ENCODE measurements around the gene RP9.

RP9 gene

DNA sequence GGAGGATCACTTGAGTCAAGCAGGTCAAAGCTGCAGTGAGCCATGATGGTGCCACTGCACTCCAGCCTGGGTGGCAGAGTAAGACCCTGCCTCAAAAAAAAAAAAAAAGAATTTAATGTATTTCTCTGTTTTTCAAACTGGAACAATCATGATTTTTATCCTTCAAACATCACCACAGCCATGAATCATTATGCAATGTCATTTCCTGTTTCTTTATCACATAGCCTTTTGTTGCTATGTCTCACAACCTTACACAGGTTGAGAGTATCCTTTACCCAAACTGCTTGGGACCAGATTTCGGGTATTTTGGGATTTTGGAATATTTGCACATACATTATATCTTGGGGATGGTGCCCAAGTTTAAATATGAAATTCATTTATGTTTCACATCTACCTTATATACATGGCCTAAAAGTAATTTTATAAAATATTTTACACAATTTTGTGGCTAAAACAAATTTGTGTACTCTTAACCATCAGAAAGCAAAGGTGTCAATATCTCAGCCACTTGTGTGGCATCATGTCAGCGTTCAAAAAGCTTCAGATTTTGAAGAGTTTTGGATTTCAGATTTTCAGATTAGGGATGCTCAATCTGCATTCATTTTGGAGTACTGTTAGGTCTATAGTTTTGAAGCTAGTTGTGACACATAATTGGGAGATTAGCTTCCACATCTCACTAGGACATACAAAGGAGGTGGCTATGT lies 54.8 kb downstream of the RP9 start:
- TF ChIP-seq ZNF416 (tag by site-specific recombination; IDR thresholded peaks at IDR 0.05) (no peak), SP3 (tag by site-specific recombination; IDR thresholded peaks at IDR 0.05) (no peak), OVOL3 (tag by site-specific recombination; IDR thresholded peaks at IDR 0.05) (no peak)
- H3K4me1 ChIP-seq (ENCODE audit: control insufficient read depth, insufficient read depth, low read length): peaks cover 9% of the 10 kb centered on the region
- H3K36me3 ChIP-seq (ENCODE audit: control insufficient read depth in 2 of 2, insufficient read depth in 1 of 2, low read length in 2 of 2): peaks cover 0 to 11% of the 10 kb centered on the region in 2 experiments; a peak in 1 of 3 replicates
- no peak overlapping the region for H3K27ac ChIP-seq (ENCODE audit: extremely low read depth, low read depth, low read length)
- ChIA-PET CTCF (interaction anchor here (0.9 to 2.2 kb wide), 3 partner anchors 14 to 208 kb away, joined by 3 to 11 read pairs (median 3); no protein-coding TSS in a partner anchor), POLR2A (interaction anchor here (1.7 kb wide), 1 partner anchor 8 kb away, joined by 10 read pairs; the partner anchor contains the start of gene NT5C3A)
- H3K4me3 ChIP-seq (ENCODE audit: low read depth, low read length): no peak overlapping the region
- no peaks in the 10 kb centered on the region for H3K9me3 ChIP-seq (ENCODE audit: control insufficient read depth, insufficient read depth, low read depth, low read length)

DNA sequence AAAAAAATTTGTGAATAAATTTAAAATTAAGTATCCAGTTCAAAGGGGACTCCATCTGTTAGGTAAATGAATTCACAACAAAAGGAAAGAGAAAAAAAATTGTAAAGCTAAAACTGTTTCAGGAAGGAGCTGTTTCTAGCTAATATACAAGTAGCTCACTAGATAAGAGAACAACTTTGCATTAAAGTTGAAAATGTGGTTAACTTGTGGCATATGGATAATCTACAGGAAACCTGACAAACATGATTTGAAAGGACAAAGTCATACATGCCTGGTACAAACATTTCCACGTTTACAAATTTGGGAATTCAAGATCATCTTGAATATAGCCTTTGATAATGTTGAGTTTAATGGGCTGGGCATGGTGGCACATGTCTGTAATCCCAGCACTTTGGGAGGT lies 55.5 kb downstream of the RP9 start:
- POLR2A ChIA-PET: interaction anchor here (1.7 kb wide), 1 partner anchor 9 kb away, joined by 10 read pairs; the partner anchor contains the start of gene NT5C3A

GRCh38 chr7:33050535-33051318 lies 58.5 kb downstream of the RP9 start:
- POLR2A ChIA-PET: no interaction called here
- CTCF ChIA-PET: interaction anchor here (0.6 to 1.0 kb wide), 2 partner anchors 11 to 87 kb away, joined by 3 to 4 read pairs; no protein-coding TSS in a partner anchor
- peaks cover 9% of the 10 kb centered on the region for H3K4me1 ChIP-seq (ENCODE audit: control insufficient read depth, insufficient read depth, low read length)
- no peak overlapping the region for H3K27ac ChIP-seq (ENCODE audit: extremely low read depth, low read depth, low read length)
- no peaks in the 10 kb centered on the region for H3K9me3 ChIP-seq (ENCODE audit: control insufficient read depth, insufficient read depth, low read depth, low read length)
- H3K4me3 ChIP-seq (ENCODE audit: low read depth, low read length): no peak overlapping the region
- no peaks in the 10 kb centered on the region; a peak in 1 of 3 replicates for H3K36me3 ChIP-seq (ENCODE audit: control insufficient read depth in 2 of 2, insufficient read depth in 1 of 2, low read length in 2 of 2)
- TF ChIP-seq ZNF2 (tag by site-specific recombination; IDR thresholded peaks at IDR 0.05) (no peak), GLIS2 (tag by site-specific recombination; IDR thresholded peaks at IDR 0.05) (no peak), SALL2 (tag by site-specific recombination; IDR thresholded peaks at IDR 0.05; ENCODE audit: borderline replicate concordance) (no peak), ZNF544 (tag by site-specific recombination; IDR thresholded peaks at IDR 0.05) (no peak), BCL11B (tag by site-specific recombination; IDR thresholded peaks at IDR 0.05; ENCODE audit: low read depth) (no peak), ZNF670 (tag by site-specific recombination; IDR thresholded peaks at IDR 0.05; ENCODE audit: low read depth) (no peak), ZNF155 (tag by site-specific recombination; IDR thresholded peaks at IDR 0.05) (no peak), ZNF366 (tag by site-specific recombination; conservative IDR thresholded peaks at IDR 0.05) (0 out of 2 replicates have a peak, but pooled peaks have one; percentile 17), ZNF747 (tag by site-specific recombination; IDR thresholded peaks at IDR 0.05) (no peak), ZNF354C (tag by site-specific recombination; IDR thresholded peaks at IDR 0.05; ENCODE audit: borderline replicate concordance, low read depth) (no peak), ZNF654 (tag by site-specific recombination; IDR thresholded peaks at IDR 0.05; ENCODE audit: low read depth) (peak; percentile 63), ZNF777 (tag by site-specific recombination; IDR thresholded peaks at IDR 0.05; ENCODE audit: borderline replicate concordance) (no peak), ZNF600 (tag by site-specific recombination; IDR thresholded peaks at IDR 0.05) (no peak), MEIS1 (CRISPR knock-in tag; IDR thresholded peaks at IDR 0.05; ENCODE audit: borderline replicate concordance) (no peak), PATZ1 (tag by site-specific recombination; IDR thresholded peaks at IDR 0.05) (no peak), ZNF121 (tag by site-specific recombination; IDR thresholded peaks at IDR 0.05) (peak; percentile 89)
- TF ChIP-seq, protein P1, sequence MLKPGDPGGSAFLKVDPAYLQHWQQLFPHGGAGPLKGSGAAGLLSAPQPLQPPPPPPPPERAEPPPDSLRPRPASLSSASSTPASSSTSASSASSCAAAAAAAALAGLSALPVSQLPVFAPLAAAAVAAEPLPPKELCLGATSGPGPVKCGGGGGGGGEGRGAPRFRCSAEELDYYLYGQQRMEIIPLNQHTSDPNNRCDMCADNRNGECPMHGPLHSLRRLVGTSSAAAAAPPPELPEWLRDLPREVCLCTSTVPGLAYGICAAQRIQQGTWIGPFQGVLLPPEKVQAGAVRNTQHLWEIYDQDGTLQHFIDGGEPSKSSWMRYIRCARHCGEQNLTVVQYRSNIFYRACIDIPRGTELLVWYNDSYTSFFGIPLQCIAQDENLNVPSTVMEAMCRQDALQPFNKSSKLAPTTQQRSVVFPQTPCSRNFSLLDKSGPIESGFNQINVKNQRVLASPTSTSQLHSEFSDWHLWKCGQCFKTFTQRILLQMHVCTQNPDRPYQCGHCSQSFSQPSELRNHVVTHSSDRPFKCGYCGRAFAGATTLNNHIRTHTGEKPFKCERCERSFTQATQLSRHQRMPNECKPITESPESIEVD (tag by site-specific recombination; IDR thresholded peaks at IDR 0.05): peak; percentile 58

More for the DNA sequence above, 55.5 kb downstream of the RP9 start:
- no peaks in the 10 kb centered on the region for H3K9me3 ChIP-seq (ENCODE audit: control insufficient read depth, insufficient read depth, low read depth, low read length)
- H3K27ac ChIP-seq (ENCODE audit: extremely low read depth, low read depth, low read length): no peak overlapping the region
- peaks cover 9% of the 10 kb centered on the region for H3K4me1 ChIP-seq (ENCODE audit: control insufficient read depth, insufficient read depth, low read length)
- CTCF ChIA-PET: interaction anchor here (1.4 to 2.2 kb wide), 2 partner anchors 13 to 207 kb away, joined by 3 to 11 read pairs; no protein-coding TSS in a partner anchor
- H3K4me3 ChIP-seq (ENCODE audit: low read depth, low read length): no peak overlapping the region
- TF ChIP-seq ZNF521 (tag by site-specific recombination; IDR thresholded peaks at IDR 0.05) (no peak), ZNF837 (tag by site-specific recombination; IDR thresholded peaks at IDR 0.05) (no peak), ZNF175 (tag by site-specific recombination; IDR thresholded peaks at IDR 0.05) (no peak), ZSCAN30 (tag by site-specific recombination; IDR thresholded peaks at IDR 0.05) (no peak), ZNF529 (tag by site-specific recombination; IDR thresholded peaks at IDR 0.05; ENCODE audit: insufficient replicate concordance) (no peak), ZNF621 (tag by site-specific recombination; IDR thresholded peaks at IDR 0.05) (no peak), ZSCAN18 (tag by site-specific recombination; IDR thresholded peaks at IDR 0.05) (no peak)
- H3K36me3 ChIP-seq (ENCODE audit: control insufficient read depth in 2 of 2, insufficient read depth in 1 of 2, low read length in 2 of 2): peaks cover 0 to 11% of the 10 kb centered on the region in 2 experiments; a peak in 1 of 3 replicates

Measured in HEK293 (cell line).